Posterior vena cava (tissue), 2 donors: ENCODE measurements around the gene SP7. TPM values are rescaled to one million over a fixed set of nuclear protein-coding genes. Genes with fewer than 3 reads are reported as not detected.
"Not testable (repeated sequence)": the region's sequence is repeated elsewhere in the genome, so short reads cannot be mapped to it uniquely, and the experiment has no call there.

ENCODE experiments used
- DNase-seq: peaks from one replicate; pipeline ENCODE4 v3.0.0-alpha.2; 2020; ENCODE audit warnings: low spot score
- intact Hi-C, 2 donors: fragments of 100-400 bp; cut with DNase I; formaldehyde crosslinking; loops; one replicate each; pipeline versions ENCODE4 v1.14.1 to v1.14.2; 2022 to 2023
- long read RNA-seq, 2 donors: library from polyadenylated mRNA; unstranded; transcript quantifications; one replicate each; pipeline ENCODE4 v2.0.0, GENCODE V29; 2020 to 2021
- total RNA-seq, 2 donors: library from RNA; stranded (reverse); fragmentation: NEBNext Ultra II Directional; extraction: Animal tissue kit (Norgen Biotek cat#: 25700); gene quantifications; one replicate each; pipeline ENCODE4 v1.2.1, GENCODE V29; 2021
- donor health status: DM: yes; HTN: yes; CAD: no.
- donor health status: DM: yes; HTN: yes; CAD: no.

Gene SP7
- total RNA-seq = not detected
- long read RNA-seq, donor 1 = 0 reads
- long read RNA-seq, donor 2 = 0 reads

DNA sequence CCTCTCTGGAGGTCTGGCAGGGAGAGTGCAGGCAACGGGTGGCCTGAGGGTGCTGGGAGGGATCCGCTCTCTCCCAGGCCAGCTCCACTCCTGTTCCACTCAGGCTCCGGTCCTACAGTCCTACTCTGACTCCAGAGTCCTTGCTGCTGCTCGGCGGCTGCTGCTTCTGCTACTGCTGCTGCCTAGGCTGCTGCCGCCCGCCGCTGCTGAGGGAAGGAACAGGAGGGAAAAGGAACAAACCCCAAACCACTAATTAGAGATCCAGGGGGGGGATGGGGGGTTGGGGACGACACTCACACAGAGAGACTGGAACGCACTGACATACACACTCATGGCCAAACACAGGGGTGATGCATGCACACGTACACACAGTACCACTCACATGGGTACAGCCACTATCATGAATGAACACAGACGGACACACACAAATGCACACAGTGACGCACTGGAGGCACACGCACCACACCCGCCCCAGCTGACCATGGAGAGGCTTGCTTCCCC lies at the start of gene SP7:
Gene SP7, minus strand, starts transcription at position 174 of the 501 bp plus-strand sequence. CDS start 708 bp downstream, outside the sequence.
- no peak for DNase-seq
- intact Hi-C loops = no loop called here

DNA sequence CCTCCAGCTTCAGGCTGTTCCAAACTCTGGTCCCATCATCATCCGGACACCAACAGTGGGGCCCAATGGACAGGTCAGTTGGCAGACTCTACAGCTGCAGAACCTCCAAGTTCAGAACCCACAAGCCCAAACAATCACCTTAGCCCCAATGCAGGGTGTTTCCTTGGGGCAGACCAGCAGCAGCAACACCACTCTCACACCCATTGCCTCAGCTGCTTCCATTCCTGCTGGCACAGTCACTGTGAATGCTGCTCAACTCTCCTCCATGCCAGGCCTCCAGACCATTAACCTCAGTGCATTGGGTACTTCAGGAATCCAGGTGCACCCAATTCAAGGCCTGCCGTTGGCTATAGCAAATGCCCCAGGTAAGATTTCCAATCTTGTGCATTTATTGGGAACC lies 47.1 kb upstream of the SP7 start:
- intact Hi-C loops = no loop called here
- no peak for DNase-seq

DNA sequence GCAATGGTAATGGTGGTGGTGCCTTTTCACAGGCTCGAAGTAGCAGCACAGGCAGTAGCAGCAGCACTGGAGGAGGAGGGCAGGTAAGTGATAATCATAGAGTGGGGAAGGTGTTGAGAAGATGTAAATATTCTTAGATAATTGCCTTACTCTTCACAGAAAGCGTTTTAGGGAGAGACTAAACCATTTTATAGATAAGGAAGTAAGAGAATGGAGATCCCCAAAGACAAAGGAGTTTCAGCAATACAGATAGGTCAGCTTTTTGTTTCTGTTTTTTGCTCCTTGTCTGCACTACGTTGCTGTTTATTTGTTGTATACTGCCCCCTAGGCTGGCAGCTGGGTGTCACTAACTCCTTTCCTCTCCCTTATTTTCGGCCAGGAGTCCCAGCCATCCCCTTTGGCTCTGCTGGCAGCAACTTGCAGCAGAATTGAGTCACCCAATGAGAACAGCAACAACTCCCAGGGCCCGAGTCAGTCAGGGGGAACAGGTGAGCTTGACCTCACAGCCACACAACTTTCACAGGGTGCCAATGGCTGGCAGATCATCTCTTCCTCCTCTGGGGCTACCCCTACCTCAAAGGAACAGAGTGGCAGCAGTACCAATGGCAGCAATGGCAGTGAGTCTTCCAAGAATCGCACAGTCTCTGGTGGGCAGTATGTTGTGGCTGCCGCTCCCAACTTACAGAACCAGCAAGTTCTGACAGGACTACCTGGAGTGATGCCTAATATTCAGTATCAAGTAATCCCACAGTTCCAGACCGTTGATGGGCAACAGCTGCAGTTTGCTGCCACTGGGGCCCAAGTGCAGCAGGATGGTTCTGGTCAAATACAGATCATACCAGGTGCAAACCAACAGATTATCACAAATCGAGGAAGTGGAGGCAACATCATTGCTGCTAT lies 45.8 kb upstream of the SP7 start:
- peak; percentile 83 for DNase-seq
- intact Hi-C loops = no loop called here

DNA sequence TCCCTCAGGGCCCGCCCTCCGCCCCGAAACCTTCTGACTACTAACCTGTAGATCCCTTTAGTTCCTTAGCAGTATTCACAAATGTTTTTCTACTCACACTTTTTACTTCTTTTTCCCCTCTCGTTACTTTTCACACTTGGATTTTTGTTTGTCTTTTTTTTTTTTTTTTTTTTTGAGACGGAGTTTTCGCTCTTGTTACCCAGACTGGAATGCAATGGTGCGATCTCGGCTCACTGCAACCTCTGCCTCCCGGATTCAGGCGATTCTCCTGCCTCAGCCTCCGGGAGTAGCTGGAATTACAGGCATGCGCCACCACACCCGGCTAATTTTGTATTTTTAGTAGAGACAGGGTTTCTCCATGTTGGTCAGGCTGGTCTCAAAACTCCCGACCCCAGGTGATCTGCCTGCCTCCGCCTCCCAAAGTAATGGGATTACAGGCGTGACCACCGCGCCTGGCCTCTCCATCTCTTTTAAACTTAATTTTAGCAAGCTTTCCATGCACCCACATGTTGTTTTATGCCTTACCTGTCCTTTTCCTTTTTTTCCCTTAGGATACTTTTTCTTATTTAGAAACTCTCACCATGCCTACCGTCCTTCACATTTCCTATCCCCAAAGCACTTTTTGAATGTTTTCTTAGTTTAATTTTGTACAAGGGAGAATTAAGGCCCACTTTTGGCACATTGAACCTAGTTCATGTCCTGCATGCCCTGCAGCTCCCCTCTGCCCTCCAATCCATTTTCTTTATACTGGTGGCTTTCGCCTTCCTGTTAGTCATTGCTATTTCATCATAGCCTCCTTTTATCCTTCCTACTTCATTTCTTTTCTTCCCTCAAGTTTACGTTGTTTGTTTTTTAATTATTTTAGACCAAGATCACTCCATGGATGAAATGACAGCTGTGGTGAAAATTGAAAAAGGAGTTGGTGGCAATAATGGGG lies 44.9 kb upstream of the SP7 start:
- DNase-seq = no peak
- intact Hi-C loops = no loop called here

DNA sequence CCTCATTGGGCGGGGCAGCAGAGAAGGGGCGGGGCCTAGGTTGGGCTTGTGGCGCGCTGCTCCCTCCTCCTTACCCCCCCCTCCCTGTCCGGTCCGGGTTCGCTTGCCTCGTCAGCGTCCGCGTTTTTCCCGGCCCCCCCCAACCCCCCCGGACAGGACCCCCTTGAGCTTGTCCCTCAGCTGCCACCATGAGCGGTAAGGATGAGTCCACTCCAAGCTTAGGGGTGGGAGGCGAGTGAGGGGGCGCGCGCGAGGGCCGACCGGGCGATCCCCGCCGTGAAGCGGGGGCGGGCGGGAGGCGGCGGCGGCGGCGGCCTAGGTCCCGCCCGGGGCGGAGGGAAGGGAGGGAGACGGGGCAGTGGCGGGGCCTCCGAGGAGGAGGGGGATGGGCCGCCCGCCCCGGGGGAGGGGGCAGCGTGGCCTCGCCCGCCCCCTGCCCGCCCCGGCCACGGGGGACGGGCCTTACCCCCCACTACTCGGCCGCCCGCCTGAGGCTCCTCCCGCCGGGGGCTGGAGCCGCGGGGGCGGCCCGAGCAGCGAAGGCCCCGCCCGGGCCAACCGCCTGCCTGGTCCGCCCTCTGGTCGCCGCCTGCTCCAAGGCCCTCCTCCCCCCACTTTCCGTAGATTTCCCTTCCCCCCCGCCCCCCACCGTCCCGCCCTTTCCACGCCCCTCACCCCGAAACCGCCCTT lies 44.1 kb upstream of the SP7 start, which contains the start of gene SP1:
Gene SP1, plus strand, starts transcription at position 73 of the 690 bp plus-strand sequence. Its CDS starts 116 bp downstream, at position 189.
- intact Hi-C loops = no loop called here
- peak; percentile 97 for DNase-seq

DNA sequence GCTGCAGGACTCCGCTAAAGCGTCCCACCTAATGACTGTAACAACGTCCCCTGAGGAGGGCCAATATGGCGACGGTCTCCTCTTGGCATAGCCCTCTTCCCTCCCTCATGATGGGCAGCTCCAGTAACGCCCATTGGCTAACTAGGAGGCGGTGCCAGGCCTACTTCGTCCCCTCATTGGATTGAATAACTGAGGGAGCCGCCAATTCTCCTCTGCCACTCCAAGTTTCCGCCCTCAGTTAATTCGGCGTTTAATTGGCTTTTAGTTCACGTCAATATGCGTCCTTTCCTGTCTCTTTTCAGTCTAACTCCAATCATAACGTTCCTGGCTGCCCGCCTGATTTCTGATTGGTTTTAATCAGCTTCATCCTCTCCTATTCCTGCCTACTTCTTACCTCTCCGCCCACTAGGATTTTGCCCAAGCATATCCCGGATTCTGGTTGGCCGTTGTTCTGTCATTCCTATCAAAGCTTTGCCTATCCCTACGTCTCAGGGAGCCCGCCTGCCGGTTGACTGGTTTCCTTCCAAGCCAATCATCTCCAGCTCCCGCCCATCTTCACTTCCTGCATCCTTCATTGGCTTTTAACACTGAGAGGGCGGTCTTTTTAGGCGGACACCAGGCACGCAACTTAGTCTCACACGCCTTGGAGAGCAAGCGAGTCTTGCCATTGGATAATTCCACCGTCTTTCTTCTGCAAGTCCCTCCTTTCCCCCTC lies 43.4 kb upstream of the SP7 start:
- DNase-seq = peak; percentile 99
- intact Hi-C loops = no loop called here

DNA sequence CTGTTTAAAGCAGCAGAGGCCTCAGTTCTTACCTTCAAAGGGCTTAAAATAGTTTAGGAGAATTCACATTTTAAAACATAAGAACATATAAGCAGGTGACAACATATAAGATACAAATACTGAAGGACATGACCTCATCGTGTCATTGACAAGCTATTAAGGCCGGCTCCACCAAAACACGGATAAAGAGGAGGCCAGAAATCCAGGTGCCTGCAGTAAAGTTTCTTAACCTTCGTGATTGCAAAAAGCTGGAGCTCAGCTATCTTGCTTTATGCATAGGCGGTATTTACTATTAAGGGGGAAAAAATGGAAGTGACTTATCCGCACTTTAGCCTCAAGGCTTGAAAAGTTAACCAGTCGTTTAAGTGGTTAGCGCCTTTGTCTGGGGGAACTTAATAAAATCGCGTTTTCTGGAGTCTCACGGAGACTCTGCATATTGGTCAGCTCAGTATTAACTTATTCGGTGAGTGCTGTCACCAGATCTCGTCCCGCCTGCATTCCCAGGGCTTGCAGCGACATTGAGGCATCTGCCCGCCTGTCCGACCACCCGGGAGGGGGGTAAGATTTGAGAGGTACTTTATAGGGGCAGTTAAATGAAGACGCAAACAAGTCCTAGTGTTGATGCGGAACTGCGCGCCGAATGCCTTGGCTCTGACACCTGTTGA lies 42.7 kb upstream of the SP7 start:
- no peak for DNase-seq
- intact Hi-C loops = no loop called here

DNA sequence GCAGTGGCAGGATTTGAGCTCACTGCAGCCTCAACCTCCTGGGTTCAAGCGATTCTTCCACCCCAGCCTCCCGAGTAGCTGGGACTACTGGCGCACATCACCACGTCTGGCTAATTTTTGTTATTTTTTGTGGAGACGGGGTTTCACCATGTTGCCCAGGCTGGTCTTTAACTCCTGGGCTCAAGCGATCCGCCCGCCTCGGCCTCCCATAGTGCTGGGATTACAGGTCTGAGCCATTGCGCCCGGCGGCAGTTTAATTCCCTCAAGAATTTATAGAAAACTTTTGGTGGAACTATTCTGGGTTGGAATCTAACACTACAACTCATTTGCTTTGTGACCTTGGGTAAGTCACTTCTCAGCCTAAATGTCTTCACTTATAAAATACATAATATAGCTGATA lies 42.1 kb upstream of the SP7 start:
- intact Hi-C loops = no loop called here
- no peak for DNase-seq

DNA sequence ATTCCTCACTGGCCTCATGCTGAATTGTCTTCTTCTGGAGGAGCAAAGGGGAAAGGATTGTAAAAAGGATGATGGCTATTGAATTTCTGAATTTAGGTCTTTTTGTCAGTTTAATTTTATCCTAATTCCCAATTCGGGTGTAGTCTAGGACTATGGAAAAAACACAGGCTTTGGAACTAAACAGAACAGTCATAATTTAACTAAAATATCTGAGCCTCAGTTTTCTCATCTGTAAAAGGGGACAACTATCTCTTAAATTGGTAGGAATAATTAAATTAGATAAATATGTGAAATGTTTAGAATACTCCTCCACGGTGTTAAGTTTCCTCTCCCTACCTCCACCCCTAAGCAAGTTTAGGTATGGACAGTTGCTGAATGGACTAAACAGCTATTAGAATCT lies 40.6 kb upstream of the SP7 start:
- intact Hi-C loops = no loop called here
- no peak for DNase-seq

DNA sequence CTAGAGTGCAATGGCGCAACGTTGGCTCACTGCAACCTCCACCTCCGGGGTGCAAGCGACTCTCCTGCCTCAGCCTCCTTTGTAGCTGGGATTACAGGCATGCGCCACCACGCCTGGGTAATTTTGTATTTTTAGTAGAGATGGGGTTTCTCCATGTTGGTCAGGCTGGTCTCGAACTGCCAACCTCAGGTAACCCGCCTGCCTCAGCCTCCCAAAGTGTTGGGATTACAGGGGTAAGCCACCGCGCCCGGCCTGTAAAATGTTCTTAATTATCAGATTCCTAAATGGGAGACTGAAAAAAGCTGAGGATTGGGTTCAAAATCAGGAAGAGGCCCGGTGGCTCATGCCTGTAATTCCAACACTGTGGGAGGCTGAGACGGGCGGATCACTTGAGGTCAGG lies 38.1 kb upstream of the SP7 start:
- DNase-seq, intact Hi-C loops: not testable (repeated sequence)

DNA sequence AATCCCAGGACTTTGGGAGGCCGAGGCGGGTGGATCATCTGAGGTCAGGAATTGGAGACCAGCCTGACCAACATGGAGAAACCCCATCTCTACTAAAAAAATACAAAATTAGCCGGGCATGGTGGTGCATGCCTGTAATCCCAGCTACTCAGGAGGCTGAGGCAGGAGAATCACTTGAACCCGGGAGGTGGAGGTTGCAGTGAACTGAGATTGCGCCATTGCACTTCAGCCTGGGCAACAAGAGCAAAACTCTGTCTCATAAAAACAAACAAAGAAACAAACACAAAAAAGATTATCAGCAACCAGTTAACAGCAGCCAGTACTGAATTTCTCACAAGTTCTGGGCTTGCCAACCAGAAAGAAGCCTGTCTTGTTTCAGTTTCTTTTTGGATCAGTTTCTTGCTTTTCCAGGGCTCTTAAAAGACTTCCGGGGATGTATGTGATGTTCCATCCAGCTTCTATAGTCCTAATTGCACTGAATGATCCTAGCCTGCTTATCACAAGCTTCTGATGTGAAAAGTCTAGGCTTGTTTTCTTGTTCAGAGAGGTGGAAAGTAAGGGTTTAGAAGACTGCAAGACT lies 37.5 kb upstream of the SP7 start:
- intact Hi-C loops, DNase-seq: not testable (repeated sequence)

DNA sequence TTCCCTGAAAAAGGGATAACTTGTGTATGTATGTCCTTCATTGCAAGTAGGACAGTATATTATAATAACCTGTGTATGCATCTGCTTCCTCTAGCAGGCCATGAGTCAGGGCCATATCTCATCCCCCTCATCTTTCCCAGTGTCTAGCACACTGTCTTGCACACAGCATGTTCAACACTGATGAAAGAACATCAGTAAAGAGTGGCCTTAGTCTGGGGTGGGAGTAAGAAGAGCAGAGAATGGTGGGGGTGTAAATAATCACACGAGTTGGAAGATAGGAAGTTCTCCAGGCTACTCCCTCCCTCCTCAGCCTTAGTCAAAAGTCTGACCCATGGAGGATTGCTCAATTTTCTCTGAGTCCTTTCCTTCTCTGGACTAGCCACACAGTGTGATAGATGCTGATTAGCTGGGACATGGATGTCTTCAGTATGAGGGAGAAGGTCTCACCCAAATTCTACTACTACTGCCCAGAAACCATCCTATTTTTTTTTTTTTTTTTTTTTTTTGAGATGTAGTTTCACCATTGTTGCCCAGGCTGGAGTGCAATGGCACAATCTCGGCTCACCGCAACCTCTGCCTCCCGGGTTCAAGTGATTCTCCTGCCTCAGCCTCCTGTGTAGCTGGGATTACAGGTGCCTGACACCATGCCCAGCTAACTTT lies 29.2 kb upstream of the SP7 start:
- peak; percentile 14 for DNase-seq
- intact Hi-C loops = loop anchor here in 1 of 2 donors (10.0 kb wide), 1 partner anchor 149 kb away; no protein-coding TSS in a partner anchor

DNA sequence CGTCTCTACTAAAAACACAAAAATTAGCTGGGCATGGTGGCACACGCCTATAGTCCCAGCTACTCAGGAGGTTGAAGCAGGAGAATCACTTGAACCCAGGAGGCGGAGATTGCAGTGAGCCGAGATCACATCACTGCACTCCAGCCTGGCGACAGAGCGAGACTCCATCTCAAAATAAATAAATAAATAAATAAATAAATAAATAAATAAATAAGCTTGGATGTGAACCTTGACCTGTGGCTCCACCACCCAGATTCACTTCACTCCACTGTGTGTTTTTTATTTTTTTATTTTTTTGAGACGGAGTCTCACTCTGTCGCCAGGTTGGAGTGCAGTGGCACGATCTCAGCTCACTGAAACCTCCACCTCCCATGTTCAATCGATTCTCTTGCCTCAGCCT lies 25.5 kb upstream of the SP7 start:
- intact Hi-C loops = loop anchor here in 1 of 2 donors (10.0 kb wide), 1 partner anchor 153 kb away; no protein-coding TSS in a partner anchor
- not testable (repeated sequence) for DNase-seq

DNA sequence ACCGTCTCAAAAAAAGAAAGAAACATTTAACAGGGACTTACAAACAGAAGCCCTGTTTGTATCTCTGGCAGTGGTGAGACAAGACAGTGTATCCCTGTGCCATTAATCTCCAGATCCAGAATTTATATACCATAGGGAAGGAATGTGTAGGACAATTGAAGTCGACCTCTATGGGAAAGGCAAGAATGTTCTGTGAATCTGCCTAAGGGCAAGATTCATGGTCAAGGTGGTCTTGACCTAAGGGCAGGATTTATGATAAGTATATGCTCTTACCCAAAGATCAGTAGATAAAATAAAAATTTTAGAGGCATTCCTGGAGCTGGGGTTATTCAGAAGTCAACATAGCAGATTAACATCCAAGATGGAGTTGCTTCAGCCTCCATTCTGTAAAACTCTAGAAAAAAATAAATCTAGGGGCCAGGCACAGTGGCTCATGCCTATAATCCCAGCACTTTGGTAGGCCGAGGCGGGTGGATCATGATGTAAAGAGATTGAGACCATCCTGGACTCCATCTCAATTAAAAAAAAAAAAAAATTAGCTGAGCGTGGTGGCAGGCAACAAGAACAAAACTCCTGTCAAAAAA lies 22.8 kb upstream of the SP7 start:
- DNase-seq = no peak
- intact Hi-C loops = no loop called here

DNA sequence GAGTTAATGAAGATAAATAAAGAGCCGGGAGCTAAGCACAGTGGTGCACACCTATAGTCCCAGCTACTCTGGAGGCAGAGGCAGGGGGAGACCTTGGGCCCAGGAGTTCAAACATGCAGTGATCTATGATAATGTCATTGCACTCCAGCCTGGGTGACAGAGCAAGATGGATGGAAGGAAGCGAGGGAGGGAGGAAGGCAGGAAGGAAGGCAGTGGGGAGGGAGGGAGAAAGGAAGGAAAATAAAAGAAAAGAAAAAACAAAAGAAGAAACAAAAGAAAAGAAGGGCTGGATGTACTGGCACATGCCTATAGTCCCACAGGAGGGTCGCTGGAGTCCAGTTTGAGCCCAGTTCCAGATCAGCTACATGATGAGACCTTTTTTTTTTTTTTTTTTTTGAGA lies 19.0 kb upstream of the SP7 start:
- no peak for DNase-seq
- intact Hi-C loops = no loop called here

DNA sequence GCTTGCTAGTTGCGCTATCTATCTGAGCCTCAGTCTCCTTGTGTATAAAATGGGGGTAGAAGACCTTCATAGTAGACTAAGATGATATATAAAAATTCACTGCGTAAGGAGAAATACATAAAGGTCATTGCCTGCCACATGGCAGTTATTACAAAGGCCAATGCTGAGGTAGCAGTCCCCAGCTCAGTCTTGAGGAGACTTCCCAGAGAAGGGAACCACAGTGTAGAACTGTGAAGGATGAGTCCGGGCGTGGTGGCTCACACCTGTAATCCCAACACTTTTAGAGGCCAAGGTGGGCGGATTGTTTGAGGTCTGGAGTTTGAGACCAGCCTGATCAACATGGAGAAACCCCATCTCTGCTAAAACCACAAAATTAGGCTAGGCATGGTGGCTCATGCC lies 17.1 kb upstream of the SP7 start:
- no peak for DNase-seq
- intact Hi-C loops = loop anchor here (2.0 kb wide), 2 partner anchors 68 to 72 kb away; no protein-coding TSS in a partner anchor
